ENCODE measurements around the gene NUMBL.
A peak's percentile ranks its signal among the peaks of the same experiment; 100 is the strongest.
"Not testable (repeated sequence)": the region's sequence is repeated elsewhere in the genome, so short reads cannot be mapped to it uniquely, and the experiment has no call there.

NUMBL gene

DNA sequence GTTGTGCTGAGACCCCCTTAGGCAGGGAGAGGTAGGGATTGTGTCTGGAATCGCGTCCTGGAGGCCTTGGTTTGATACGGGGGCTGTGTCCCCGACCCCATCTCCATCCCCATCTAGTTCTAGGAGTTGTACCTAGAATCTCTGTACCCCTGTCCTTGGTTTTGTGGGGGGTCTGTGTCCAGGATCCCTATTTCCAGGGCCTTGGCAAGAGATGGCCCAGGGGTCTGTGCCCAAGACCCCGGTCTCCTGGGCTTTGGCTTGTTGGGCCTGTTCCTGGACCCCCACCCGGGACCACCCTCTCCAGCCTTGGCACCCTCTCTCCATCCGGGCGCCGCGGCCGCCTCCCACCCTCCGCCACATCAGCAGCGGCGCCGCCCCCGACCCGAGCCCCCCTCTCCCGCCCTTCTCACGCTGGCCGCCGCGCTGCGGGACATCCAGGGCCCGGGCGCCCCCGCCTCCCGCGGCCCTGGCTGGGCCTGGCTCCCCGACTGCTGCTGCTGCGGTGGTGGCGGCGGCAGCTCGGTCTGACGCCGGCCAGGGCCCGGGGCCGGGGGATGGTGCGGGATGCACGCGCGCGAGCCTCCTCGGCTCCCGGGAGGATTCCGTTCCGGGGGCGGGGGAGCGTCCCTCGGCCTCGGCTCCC lies at the start of gene NUMBL:
NUMBL (minus strand) TSS at position 602 of the 643 bp plus-strand sequence; CDS start at position 434, 168 bp downstream.
- no peak for DNase-seq

DNA sequence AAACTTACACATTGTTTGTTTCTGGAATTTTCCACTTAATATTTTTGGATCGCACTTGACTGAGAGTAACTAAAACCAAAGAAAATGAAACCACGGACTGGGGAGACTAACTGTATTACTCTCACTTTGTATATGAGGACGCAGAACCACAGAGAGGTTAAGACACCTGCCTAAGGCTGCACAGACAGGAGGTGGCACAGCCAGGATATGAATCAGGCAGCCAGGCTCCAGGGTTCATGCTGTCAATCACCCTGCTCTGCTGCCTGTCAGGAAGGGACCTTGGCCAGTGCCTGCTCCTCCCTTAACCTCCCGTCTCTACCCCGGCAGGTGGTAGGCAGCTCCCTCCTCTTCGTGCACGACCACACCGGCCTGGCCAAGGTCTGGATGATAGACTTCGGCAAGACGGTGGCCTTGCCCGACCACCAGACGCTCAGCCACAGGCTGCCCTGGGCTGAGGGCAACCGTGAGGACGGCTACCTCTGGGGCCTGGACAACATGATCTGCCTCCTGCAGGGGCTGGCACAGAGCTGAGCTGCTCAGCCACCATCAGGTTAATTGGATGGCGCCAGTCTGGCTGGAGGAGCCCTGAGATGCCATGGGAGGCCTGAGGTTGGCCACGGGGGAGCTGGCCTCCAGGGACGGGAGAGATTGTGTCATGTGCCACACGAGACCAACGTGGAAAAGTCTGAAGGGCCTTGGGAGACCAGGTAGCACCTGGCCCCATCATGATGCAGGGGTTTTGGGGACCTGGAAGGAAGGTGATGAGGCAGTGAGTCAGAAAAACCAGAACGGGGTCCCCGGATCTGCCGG lies 48.8 kb upstream of the NUMBL start:
- DNase-seq = no peak

- no peak for DNase-seq
These were observed 46.7 kb upstream of the NUMBL start for GRCh38 chr19:40737102-40737644.

- no peak for DNase-seq
These were observed 46.2 kb upstream of the NUMBL start for GRCh38 chr19:40736661-40737060.

- DNase-seq = no peak
These were observed 44.7 kb upstream of the NUMBL start for GRCh38 chr19:40735013-40735771.

- DNase-seq = no peak
These were observed 42.7 kb upstream of the NUMBL start for GRCh38 chr19:40733149-40733548.

GRCh38 chr19:40732304-40732703 lies 41.9 kb upstream of the NUMBL start:
- not testable (repeated sequence) for DNase-seq

- not testable (repeated sequence) for DNase-seq
These were observed 39.6 kb upstream of the NUMBL start for GRCh38 chr19:40730065-40730464.

DNA sequence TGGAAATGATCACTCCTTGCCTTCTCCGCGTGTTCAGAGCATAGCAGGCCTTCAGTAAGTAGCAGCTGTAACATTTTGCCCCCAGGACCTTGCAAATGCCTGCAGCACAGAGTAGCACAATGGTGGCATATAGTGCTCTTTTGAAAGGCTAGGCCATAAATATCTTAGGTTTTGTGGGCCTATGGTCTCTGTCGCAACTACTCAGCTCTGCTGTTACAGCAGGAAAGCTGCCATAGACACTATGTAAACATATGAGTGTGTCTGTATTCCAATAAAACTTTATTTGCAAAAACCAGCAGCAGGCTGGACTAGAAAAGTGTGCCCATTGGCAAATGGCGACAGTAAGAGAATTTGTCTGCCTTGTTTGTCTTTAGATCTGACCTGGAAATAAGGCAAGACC lies 35.8 kb upstream of the NUMBL start:
- no peak for DNase-seq

- no peak for DNase-seq
These were observed 34.4 kb upstream of the NUMBL start for GRCh38 chr19:40724855-40725254.

DNA sequence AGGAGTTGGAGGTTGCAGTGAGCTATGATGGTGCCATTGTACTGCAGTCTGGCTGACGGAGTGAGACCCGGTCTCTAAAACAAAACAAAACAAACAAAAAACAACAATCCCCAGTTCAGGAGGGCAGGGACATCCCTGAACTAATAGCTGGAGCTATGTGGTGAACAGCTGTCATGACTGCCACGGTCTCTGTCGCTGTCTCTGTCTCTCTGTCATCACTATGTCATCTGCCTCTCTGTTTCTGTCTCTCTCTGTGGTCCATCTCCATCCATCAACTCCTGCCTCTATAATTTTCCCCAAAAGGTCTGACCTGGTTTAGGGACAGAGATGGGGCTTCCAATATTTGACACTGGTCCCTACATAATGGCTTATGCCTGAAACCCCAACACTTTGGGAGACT lies 33.9 kb upstream of the NUMBL start:
- DNase-seq = no peak

- DNase-seq = no peak
These were observed 33.3 kb upstream of the NUMBL start for GRCh38 chr19:40723661-40724254.

- DNase-seq = no peak
These were observed 31.6 kb upstream of the NUMBL start for GRCh38 chr19:40721936-40722661.

- DNase-seq = no peak
These were observed 30.7 kb upstream of the NUMBL start for GRCh38 chr19:40721140-40721486.

GRCh38 chr19:40719414-40719894 lies 29.0 kb upstream of the NUMBL start:
- no peak for DNase-seq

DNA sequence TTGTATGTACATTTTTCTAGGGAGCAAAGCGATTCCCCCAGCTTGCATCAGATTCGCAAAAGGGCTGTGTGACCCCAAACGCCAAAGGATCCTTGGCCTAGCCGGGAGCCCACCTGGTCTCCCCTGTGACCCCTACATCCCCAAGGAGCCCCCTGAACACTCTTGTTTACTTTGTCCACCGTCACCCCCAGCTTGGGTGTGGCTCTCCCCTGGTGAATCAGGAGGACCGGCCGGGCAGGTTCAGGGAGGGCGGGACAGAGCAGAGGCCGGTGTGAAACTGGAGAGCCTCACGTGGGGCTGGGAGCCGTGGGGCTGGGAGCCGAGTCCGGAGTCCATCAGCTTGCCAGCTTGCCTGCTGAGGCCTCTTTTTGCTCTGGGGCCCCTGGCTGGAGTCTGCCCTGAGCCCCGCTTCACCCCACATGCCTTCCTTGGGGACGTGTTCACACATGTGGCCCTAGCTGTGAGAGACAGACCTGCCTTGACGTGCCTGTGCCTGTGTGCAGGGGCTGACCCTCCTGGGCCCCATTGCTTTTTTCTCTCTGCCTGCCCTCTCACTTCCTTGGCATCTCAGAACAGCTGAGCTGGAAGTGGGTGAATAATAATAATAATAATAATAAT lies 28.4 kb upstream of the NUMBL start:
- DNase-seq = no peak

GRCh38 chr19:40717880-40718773 lies 27.7 kb upstream of the NUMBL start:
- no peak for DNase-seq

DNA sequence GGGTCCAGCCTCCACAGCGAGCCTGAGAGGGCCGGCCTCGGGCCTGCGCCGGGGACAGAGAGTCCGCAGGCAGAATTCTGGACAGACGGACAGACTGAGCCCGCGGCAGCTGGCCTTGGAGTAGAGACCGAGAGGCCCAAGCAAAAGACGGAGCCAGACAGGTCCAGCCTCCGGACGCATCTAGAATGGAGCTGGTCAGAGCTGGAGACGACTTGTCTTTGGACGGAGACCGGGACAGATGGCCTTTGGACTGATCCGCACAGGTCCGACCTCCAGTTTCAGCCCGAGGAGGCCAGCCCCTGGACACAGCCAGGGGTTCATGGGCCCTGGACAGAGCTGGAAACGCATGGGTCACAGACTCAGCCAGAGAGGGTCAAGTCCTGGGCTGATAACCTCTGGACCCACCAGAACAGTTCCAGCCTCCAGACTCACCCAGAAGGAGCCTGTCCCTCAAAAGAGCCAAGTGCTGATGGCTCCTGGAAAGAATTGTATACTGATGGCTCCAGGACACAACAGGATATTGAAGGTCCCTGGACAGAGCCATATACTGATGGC lies 27.0 kb upstream of the NUMBL start:
- DNase-seq = peak; percentile 11

DNA sequence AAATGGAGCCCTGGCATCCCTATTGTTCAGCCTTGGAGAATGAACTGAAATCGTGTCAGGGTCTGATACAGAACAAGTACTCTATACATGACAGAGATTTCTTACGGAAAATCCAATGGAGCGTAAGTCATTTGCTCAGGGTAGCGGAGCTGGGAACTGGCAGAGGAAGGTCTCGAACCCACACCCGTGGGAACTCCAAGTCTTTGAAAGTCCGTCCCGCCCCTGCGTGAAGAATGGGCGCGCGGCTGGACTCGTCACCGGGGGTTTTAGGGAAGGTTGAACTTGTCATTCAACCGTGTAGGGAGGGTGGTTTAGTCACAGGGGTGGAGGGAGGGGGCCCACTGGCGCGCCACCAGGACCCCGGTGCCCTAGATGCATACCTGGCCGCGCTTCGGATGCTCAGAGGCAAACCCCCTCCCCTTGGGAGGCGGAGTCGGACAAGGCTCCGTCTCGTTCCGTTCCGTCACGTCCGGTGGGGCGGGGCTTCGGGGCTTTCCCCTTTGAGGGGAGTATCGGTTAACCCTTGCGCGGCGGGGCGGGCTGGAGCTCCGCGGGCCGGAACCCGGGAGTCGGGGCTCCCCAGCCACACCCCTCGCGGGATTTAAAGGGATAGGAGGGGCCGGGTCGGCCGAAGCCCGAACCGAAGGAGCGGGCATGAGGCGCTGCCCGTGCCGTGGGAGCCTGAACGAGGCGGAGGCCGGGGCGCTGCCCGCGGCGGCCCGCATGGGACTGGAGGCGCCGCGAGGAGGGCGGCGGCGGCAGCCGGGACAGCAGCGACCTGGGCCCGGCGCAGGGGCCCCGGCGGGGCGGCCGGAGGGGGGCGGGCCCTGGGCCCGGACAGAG lies 26.3 kb upstream of the NUMBL start, which contains the start of the genes COQ8B and ITPKC:
COQ8B (minus strand) TSS at position 405 of the 843 bp plus-strand sequence. CDS start 2,254 bp downstream, outside the sequence.
ITPKC (plus strand) TSS at position 631 of the 843 bp plus-strand sequence; CDS start at position 655, 24 bp downstream.
- DNase-seq = peak; percentile 100

Data from activated CD4-positive, alpha-beta T cell treated with anti-CD3 and anti-CD28 coated beads, Interleukin-2, amount 50 U/mL, for 1 hour (primary cell).